Trophoblast cell (in vitro differentiated cells and primary cell): ENCODE results near the gene SSBP2.

ENCODE experiments used
- DNase-seq, 2 donors: peaks; one replicate each; pipeline ENCODE4 v3.0.0-alpha.2; 2016
- H2AFZ ChIP-seq: 2 replicates; pipeline ENCODE4 v1.6.1; 2013; ENCODE audit warnings: low read length, moderate library complexity, mild to moderate bottlenecking; ENCODE audit not compliant: insufficient read depth, poor library complexity
- H2AK5ac ChIP-seq: 2 replicates; pipeline ENCODE4 v1.6.1; 2013; ENCODE audit warnings: mild to moderate bottlenecking, low read length
- H2BK120ac ChIP-seq: 2 replicates; pipeline ENCODE4 v1.6.1; 2013; ENCODE audit warnings: low read length, mild to moderate bottlenecking, moderate library complexity; ENCODE audit not compliant: insufficient read depth, poor library complexity
- H2BK12ac ChIP-seq: 2 replicates; pipeline ENCODE4 v1.6.1; 2013; ENCODE audit warnings: mild to moderate bottlenecking, low read length, moderate library complexity
- H2BK5ac ChIP-seq: 2 replicates; pipeline ENCODE4 v1.6.1; 2013; ENCODE audit warnings: low read length, low read depth, moderate library complexity, mild to moderate bottlenecking; ENCODE audit not compliant: poor library complexity
- H3K14ac ChIP-seq: 2 replicates; pipeline ENCODE4 v1.6.1; 2013; ENCODE audit warnings: mild to moderate bottlenecking, low read length
- H3K18ac ChIP-seq: 2 replicates; pipeline ENCODE4 v1.6.1; 2013; ENCODE audit warnings: mild to moderate bottlenecking, low read length
- H3K23ac ChIP-seq: 2 replicates; pipeline ENCODE4 v1.6.1; 2013; ENCODE audit warnings: low read length
- H3K27ac ChIP-seq: 2 replicates; pipeline ENCODE4 v1.5.1; 2013; ENCODE audit warnings: low read depth, mild to moderate bottlenecking, inconsistent platforms, low read length, moderate library complexity
- H3K27me3 ChIP-seq: 2 replicates; pipeline ENCODE4 v1.6.1; 2013; ENCODE audit warnings: inconsistent platforms, mild to moderate bottlenecking, low read length, moderate library complexity; ENCODE audit not compliant: insufficient read depth
- H3K36me3 ChIP-seq, 2 experiments: 1 replicate in 1 of 2; 2 replicates in 1 of 2; pipeline ENCODE4 v1.6.1; 2013; ENCODE audit warnings: low read length in 2 of 2, mild to moderate bottlenecking in 2 of 2, moderate library complexity in 1 of 2; ENCODE audit not compliant: insufficient read depth in 2 of 2, control insufficient read depth in 1 of 2
- H3K4ac ChIP-seq: 2 replicates; pipeline ENCODE4 v1.6.1; 2013; ENCODE audit warnings: low read depth, mild to moderate bottlenecking, low read length, moderate library complexity
- H3K4me1 ChIP-seq, 2 experiments: 1 replicate in 1 of 2; 2 replicates in 1 of 2; pipeline ENCODE4 v1.6.1; 2013; ENCODE audit warnings: low read length in 2 of 2, mild to moderate bottlenecking in 2 of 2, moderate library complexity in 1 of 2; ENCODE audit not compliant: insufficient read depth in 2 of 2, control insufficient read depth in 1 of 2
- H3K4me2 ChIP-seq: 2 replicates; pipeline ENCODE4 v1.6.1; 2013; ENCODE audit warnings: inconsistent platforms, mild to moderate bottlenecking, low read length, moderate library complexity
- H3K4me3 ChIP-seq: 2 replicates; pipeline ENCODE4 v1.5.1; 2013; ENCODE audit warnings: mild to moderate bottlenecking, low read depth, low read length, inconsistent platforms
- H3K79me1 ChIP-seq: one replicate; pipeline ENCODE4 v1.6.1; 2013; ENCODE audit warnings: low read length
- H3K79me2 ChIP-seq: 2 replicates; pipeline ENCODE4 v1.6.1; 2013; ENCODE audit warnings: low read length, mild to moderate bottlenecking; ENCODE audit not compliant: control insufficient read depth, insufficient read depth, poor library complexity
- H3K9ac ChIP-seq: 2 replicates; pipeline ENCODE4 v1.6.1; 2013; ENCODE audit warnings: mild to moderate bottlenecking, low read length
- H3K9me3 ChIP-seq: 2 replicates; pipeline ENCODE4 v1.6.1; 2013; ENCODE audit warnings: low read depth, mild to moderate bottlenecking, control low read depth, inconsistent platforms, low read length; ENCODE audit not compliant: insufficient read depth
- H4K12ac ChIP-seq: 2 replicates; pipeline ENCODE4 v1.6.1; 2013; ENCODE audit warnings: low read depth, mild to moderate bottlenecking, low read length, moderate library complexity
- H4K8ac ChIP-seq: 2 replicates; pipeline ENCODE4 v1.6.1; 2013; ENCODE audit warnings: low read depth, mild to moderate bottlenecking, low read length, moderate library complexity
- H4K91ac ChIP-seq: one replicate; pipeline ENCODE4 v1.6.1; 2013; ENCODE audit warnings: low read depth, mild to moderate bottlenecking, low read length, moderate library complexity
- WGBS: extraction: QIAGEN DNeasy Blood & Tissue Kit; methylation state at CpG from one replicate; pipeline ENCODE4 v1.1.7; 2013; ENCODE audit warnings: missing lambda C conversion rate; ENCODE audit not compliant: insufficient read length, insufficient coverage; ENCODE audit errors: extremely low coverage; 5-methylcytosine and 5-hydroxymethylcytosine counted together

Gene SSBP2

DNA sequence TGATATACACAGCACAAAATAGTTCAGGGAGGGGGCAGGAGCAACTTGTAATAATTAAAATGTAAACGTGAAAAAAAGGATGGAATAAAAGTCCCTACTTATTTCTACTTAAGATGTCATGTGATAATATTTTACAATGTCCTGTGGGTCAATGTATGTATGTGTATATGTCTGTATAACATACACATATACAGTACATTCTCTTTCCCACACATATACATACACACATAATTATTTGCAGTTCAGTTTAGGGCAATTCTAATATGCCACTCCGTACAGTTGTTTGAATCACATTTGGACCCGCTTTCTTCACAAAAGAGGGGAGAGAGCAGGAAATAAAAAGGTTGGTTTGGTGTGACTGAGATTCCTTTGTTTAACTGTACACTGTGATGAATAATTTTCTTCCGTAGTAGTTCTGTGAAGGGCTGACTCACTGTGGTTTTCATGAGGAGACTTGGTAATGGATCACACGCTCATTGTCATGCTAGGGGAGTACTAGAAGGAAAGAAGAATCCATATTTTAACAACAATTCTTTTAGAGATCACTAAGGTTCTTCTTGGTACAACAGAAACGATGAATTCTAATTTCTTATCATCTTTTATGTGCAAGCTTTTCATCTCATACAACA, 330.7 kb downstream of the SSBP2 start:
- Histone ChIP-seq H2BK12ac (no peak overlapping the region), H3K4me2 (no peak overlapping the region), H3K4ac (no peak overlapping the region), H2AFZ (no peak overlapping the region), H4K91ac (no peak overlapping the region), H3K4me3 (no peak overlapping the region), H3K23ac (no peak overlapping the region), H3K4me1 (no peaks in the 10 kb centered on the region), H3K36me3 (no peaks in the 10 kb centered on the region), H3K18ac (no peak overlapping the region), H2AK5ac (no peak overlapping the region), H3K27ac (no peak overlapping the region), H3K9me3 (no peaks in the 10 kb centered on the region), H3K14ac (no peak overlapping the region), H3K79me1 (no peaks in the 10 kb centered on the region), H3K79me2 (no peaks in the 10 kb centered on the region), H2BK5ac (no peak overlapping the region), H4K12ac (no peak overlapping the region), H2BK120ac (no peak overlapping the region), H3K9ac (no peak overlapping the region), H4K8ac (no peak overlapping the region), H3K27me3 (no peaks in the 10 kb centered on the region)
- no peak for DNase-seq
- whole genome bisulfite sequencing: no CpG with 5 or more reads among the region's 6 CpGs

GRCh38 chr5:81418606-81419005, 332.3 kb downstream of the SSBP2 start:
- Histone ChIP-seq H2BK120ac (no peak overlapping the region), H2BK12ac (no peak overlapping the region), H4K91ac (no peak overlapping the region), H3K14ac (no peak overlapping the region), H3K27me3 (no peaks in the 10 kb centered on the region), H3K4me1 (no peaks in the 10 kb centered on the region), H3K9me3 (no peaks in the 10 kb centered on the region), H3K18ac (no peak overlapping the region), H3K79me2 (no peaks in the 10 kb centered on the region), H3K4me2 (no peak overlapping the region), H2BK5ac (no peak overlapping the region), H3K79me1 (no peaks in the 10 kb centered on the region), H4K8ac (no peak overlapping the region), H3K36me3 (no peaks in the 10 kb centered on the region), H2AFZ (no peak overlapping the region), H2AK5ac (no peak overlapping the region), H3K4ac (no peak overlapping the region), H3K4me3 (no peak overlapping the region), H3K9ac (no peak overlapping the region), H4K12ac (no peak overlapping the region), H3K23ac (no peak overlapping the region), H3K27ac (no peak overlapping the region)
- peak in 1 of 2 donors; percentile 36 for DNase-seq

- no peak overlapping the region for H2AK5ac ChIP-seq
- no peak overlapping the region for H4K8ac ChIP-seq
- H3K14ac ChIP-seq: no peak overlapping the region
- DNase-seq: no peak
- H3K4me2 ChIP-seq: no peak overlapping the region
- H3K9ac ChIP-seq: no peak overlapping the region
- no peak overlapping the region for H3K27ac ChIP-seq
- no peak overlapping the region for H3K18ac ChIP-seq
- no peaks in the 10 kb centered on the region for H3K9me3 ChIP-seq
- no peak overlapping the region for H3K4ac ChIP-seq
- no peak overlapping the region for H2AFZ ChIP-seq
- H3K79me1 ChIP-seq: no peaks in the 10 kb centered on the region
- no peak overlapping the region for H4K12ac ChIP-seq
- H3K4me1 ChIP-seq: no peaks in the 10 kb centered on the region
- no peak overlapping the region for H4K91ac ChIP-seq
- no peaks in the 10 kb centered on the region for H3K27me3 ChIP-seq
- H2BK5ac ChIP-seq: no peak overlapping the region
- H2BK12ac ChIP-seq: no peak overlapping the region
- H2BK120ac ChIP-seq: no peak overlapping the region
- no peak overlapping the region for H3K4me3 ChIP-seq
- H3K23ac ChIP-seq: no peak overlapping the region
- H3K79me2 ChIP-seq: no peaks in the 10 kb centered on the region
- H3K36me3 ChIP-seq: no peaks in the 10 kb centered on the region
- no CpG with 5 or more reads among the region's 4 CpGs for WGBS
Measured at GRCh38 chr5:81417052-81417451, 333.8 kb downstream of the SSBP2 start.

- Histone ChIP-seq H3K4me2 (no peak overlapping the region), H3K79me1 (no peaks in the 10 kb centered on the region), H3K14ac (no peak overlapping the region), H3K27ac (no peak overlapping the region), H3K36me3 (no peaks in the 10 kb centered on the region), H2AFZ (no peak overlapping the region), H3K27me3 (no peaks in the 10 kb centered on the region), H4K12ac (no peak overlapping the region), H3K4ac (no peak overlapping the region), H3K18ac (no peak overlapping the region), H3K9me3 (no peaks in the 10 kb centered on the region), H2AK5ac (no peak overlapping the region), H4K91ac (no peak overlapping the region), H3K4me3 (no peak overlapping the region), H2BK5ac (no peak overlapping the region), H3K79me2 (no peaks in the 10 kb centered on the region), H3K4me1 (no peaks in the 10 kb centered on the region), H4K8ac (no peak overlapping the region), H3K23ac (no peak overlapping the region), H2BK12ac (no peak overlapping the region), H2BK120ac (no peak overlapping the region), H3K9ac (no peak overlapping the region)
- DNase-seq: peak; percentile 52 to 89
- WGBS: no CpG with 5 or more reads among the region's 2 CpGs
Measured at GRCh38 chr5:81409896-81410295, 341.0 kb downstream of the SSBP2 start.
